ENCODE results near the gene CD82.

Gene CD82

GRCh38 chr11:44590769-44591168 lies 25.3 kb downstream of the CD82 start:
- no peak for DNase-seq
- in situ Hi-C loops (cut with MboI; ENCODE audit: low pct_unique_long_range_greater_than_20kb, low sequenced_read_pairs): no loop called here

- in situ Hi-C loops (cut with MboI; ENCODE audit: low pct_unique_long_range_greater_than_20kb, low sequenced_read_pairs): no loop called here
- no peak for DNase-seq
Measured at GRCh38 chr11:44591557-44591956, 26.1 kb downstream of the CD82 start.

- DNase-seq: no peak
- in situ Hi-C loops (cut with MboI; ENCODE audit: low pct_unique_long_range_greater_than_20kb, low sequenced_read_pairs): no loop called here
Measured at GRCh38 chr11:44592125-44592940, 26.9 kb downstream of the CD82 start.

GRCh38 chr11:44593251-44593650 lies 27.8 kb downstream of the CD82 start:
- in situ Hi-C loops (cut with MboI; ENCODE audit: low pct_unique_long_range_greater_than_20kb, low sequenced_read_pairs): no loop called here
- no peak for DNase-seq

- in situ Hi-C loops (cut with MboI; ENCODE audit: low pct_unique_long_range_greater_than_20kb, low sequenced_read_pairs): no loop called here
- DNase-seq: no peak
Measured at GRCh38 chr11:44595006-44595405, 29.5 kb downstream of the CD82 start.

GRCh38 chr11:44595964-44596381 lies 30.5 kb downstream of the CD82 start:
- no peak for DNase-seq
- in situ Hi-C loops (cut with MboI; ENCODE audit: low pct_unique_long_range_greater_than_20kb, low sequenced_read_pairs): no loop called here

GRCh38 chr11:44596525-44597276 lies 31.2 kb downstream of the CD82 start:
- in situ Hi-C loops (cut with MboI; ENCODE audit: low pct_unique_long_range_greater_than_20kb, low sequenced_read_pairs): no loop called here
- peak; percentile 16 for DNase-seq

GRCh38 chr11:44597358-44598012 lies 32.0 kb downstream of the CD82 start:
- no peak for DNase-seq
- in situ Hi-C loops (cut with MboI; ENCODE audit: low pct_unique_long_range_greater_than_20kb, low sequenced_read_pairs): no loop called here

- in situ Hi-C loops (cut with MboI; ENCODE audit: low pct_unique_long_range_greater_than_20kb, low sequenced_read_pairs): no loop called here
- DNase-seq: no peak
Measured at GRCh38 chr11:44598831-44599230, 33.4 kb downstream of the CD82 start.

- DNase-seq: no peak
- in situ Hi-C loops (cut with MboI; ENCODE audit: low pct_unique_long_range_greater_than_20kb, low sequenced_read_pairs): no loop called here
Measured at GRCh38 chr11:44600261-44600660, 34.8 kb downstream of the CD82 start.

DNA sequence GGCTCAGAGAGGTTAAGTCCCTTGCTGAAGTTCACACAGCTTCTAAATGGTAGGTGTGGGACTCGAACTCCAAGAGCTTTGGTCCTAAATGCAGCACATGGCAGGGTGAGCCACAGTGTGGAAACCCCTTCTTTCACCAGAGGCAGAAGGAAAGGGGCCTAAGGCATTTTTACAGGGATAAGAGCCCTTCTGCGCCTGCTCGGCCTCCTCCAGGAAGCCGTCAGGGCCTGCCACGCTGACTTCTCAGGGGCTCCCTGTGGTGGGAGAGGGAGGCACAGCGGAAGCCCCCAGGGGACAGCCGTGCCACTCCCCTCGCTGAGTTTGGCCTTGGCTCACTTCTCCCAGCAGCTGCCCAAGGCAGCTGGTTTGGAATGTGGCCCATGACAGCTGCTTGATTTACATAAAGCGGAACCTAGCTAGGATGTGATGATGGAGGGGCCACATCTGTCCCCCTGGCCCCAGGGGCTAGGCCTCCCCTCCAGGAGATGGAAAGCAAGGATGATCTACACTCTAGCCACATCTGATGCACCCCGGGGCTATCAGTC lies 35.4 kb downstream of the CD82 start:
- in situ Hi-C loops (cut with MboI; ENCODE audit: low pct_unique_long_range_greater_than_20kb, low sequenced_read_pairs): no loop called here
- peak; percentile 34 for DNase-seq

DNA sequence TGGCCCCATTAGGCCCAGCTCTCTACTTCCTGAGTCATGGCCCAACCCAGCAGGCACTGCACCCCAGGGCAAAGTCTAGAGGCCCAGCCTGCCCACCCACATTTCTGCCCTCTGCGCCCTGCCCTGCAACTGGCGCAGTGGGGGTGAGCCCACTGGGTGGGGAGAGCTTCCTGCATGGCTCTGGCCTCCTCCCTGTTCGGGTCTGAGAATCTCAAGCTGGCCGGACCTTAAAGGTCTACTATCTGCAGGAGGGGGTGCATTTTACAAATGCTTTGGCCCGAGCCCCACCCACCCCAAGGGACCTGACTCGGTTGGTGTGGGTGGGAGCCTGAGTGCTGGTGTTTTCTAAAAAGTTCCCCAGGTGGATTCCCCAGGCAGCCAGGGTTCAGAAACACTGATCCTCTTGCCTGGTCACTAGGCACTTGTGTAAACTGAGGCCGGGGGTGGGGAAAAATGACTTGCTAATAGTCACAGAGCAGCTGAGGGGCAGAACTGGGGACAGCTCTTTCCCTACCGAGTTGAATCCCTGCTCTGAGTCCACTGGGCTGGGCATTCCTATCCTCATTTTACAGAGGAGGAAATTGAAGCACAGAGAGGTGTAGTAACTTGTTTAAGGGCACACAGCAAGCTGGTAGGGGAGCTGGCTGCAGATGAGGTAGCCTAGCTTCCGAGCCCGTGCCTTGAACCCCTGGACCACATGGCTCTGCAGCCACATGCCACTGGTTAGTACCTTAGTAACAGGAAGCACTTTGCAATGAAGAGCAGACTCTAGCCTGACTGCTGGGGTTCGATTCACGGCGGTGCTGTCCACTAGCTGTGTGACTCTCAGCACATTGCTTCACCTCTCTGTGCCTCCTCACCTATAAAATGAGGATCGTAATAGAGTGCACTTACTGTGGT lies 36.3 kb downstream of the CD82 start:
- DNase-seq: no peak
- in situ Hi-C loops (cut with MboI; ENCODE audit: low pct_unique_long_range_greater_than_20kb, low sequenced_read_pairs): no loop called here

GRCh38 chr11:44602891-44603310 lies 37.4 kb downstream of the CD82 start:
- DNase-seq: no peak
- in situ Hi-C loops (cut with MboI; ENCODE audit: low pct_unique_long_range_greater_than_20kb, low sequenced_read_pairs): no loop called here

- DNase-seq: no peak
- in situ Hi-C loops (cut with MboI; ENCODE audit: low pct_unique_long_range_greater_than_20kb, low sequenced_read_pairs): no loop called here
Measured at GRCh38 chr11:44604171-44604581, 38.7 kb downstream of the CD82 start.

GRCh38 chr11:44605068-44605708 lies 39.7 kb downstream of the CD82 start:
- in situ Hi-C loops (cut with MboI; ENCODE audit: low pct_unique_long_range_greater_than_20kb, low sequenced_read_pairs): no loop called here

GRCh38 chr11:44605965-44606364 lies 40.5 kb downstream of the CD82 start:
- DNase-seq: no peak
- in situ Hi-C loops (cut with MboI; ENCODE audit: low pct_unique_long_range_greater_than_20kb, low sequenced_read_pairs): no loop called here

More at GRCh38 chr11:44605068-44605708, 39.7 kb downstream of the CD82 start:
- DNase-seq: no peak

DNA sequence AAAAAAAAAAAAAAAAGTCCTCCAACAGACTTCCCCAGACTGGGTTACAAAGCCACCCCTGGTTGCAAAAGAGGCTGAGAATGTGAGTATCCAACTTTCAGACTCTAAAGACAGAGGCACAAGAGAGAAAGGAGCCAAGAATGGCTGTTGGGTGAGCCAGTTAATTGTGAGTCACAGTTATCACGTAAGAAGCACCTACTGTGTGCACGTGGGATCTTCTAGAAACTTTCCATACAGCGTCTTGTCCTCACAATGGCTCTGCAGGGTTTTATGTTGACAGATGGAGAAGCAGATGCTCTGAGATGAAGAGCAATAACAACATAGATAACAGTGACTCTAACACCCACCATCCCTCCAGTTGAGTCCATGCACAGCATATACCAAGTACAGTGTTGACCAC lies 41.0 kb downstream of the CD82 start:
- in situ Hi-C loops (cut with MboI; ENCODE audit: low pct_unique_long_range_greater_than_20kb, low sequenced_read_pairs): no loop called here
- DNase-seq: no peak

GRCh38 chr11:44607319-44607962 lies 42.0 kb downstream of the CD82 start:
- no peak for DNase-seq

More at GRCh38 chr11:44607319-44607962, 42.0 kb downstream of the CD82 start:
- in situ Hi-C loops (cut with MboI; ENCODE audit: low pct_unique_long_range_greater_than_20kb, low sequenced_read_pairs): no loop called here

Measured in KBM-7 (cell line).